Measurements from ENCODE around the gene GPR35. TPM values are rescaled to one million over a fixed set of nuclear protein-coding genes. Genes with fewer than 3 reads are reported as not detected.
A peak's percentile ranks its signal among the peaks of the same experiment; 100 is the strongest.

GPR35 gene, protein sequence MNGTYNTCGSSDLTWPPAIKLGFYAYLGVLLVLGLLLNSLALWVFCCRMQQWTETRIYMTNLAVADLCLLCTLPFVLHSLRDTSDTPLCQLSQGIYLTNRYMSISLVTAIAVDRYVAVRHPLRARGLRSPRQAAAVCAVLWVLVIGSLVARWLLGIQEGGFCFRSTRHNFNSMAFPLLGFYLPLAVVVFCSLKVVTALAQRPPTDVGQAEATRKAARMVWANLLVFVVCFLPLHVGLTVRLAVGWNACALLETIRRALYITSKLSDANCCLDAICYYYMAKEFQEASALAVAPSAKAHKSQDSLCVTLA
- polyA plus RNA-seq (ENCODE audit: insufficient read length in 4 of 4), result 1 to 10 TPM; 1.1 to 3.5 (median 2.3) TPM

DNA sequence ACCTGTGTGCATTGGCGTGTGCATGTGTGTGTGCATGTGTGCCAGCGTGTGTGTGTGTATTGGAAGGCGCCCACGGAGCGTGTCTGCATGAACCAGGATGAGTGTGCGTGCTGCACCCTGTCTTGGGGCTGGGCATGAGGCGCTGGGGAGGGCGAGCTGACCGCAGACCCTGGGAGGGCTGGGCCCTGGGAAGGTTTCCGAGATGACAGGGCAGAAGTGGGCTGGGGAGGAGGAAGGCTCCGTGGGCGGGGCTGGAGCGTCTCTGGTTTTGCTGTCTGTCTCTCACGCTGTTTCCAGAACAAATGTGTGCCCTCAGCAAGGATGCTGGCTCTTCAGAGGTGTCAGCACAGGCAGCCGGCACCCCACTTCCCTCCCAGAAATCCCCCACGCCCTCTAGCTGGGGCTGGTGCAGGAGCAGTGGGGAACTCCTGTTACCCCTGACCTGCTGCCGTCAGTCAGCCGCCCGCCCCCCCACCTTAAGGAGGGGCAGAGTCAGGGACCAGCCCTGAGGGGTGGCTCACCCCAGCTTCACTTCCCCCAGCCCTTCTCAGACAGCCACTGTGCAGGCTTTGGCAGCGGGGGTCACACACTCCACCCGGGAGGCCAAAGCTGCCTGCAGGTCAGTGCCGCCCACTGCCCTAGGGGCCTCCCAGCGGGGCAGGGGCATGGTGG is at the start of gene GPR35:
Gene GPR35 (plus strand): TSS at position 531 of the 672 bp plus-strand sequence. CDS start 4,473 bp downstream, outside the sequence.
- DNase-seq (ENCODE audit: low read depth in 4 of 4, low spot score in 2 of 4), result no peak

DNA sequence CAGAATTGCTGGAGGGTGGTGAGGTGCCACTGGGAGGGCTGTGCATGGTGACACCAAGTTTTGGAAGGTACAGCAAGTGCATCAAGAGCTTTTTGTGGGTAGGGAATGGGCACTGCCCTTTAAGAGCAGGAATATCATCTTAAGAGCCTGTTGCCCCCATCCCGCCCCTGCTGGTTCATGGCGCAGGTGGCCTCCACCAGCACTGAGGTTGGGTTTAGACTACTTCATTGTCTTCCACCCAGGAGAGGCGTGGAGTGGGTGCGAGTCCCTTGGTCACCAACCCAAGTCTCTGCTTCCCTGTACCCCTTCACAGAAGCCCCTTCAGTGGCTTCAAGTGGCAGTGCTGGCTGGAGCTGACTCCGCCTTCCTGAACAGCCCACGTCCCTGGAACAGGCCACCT is 49.2 kb upstream of the GPR35 start:
- no peak for DNase-seq (ENCODE audit: low read depth in 4 of 4, low spot score in 2 of 4)

DNA sequence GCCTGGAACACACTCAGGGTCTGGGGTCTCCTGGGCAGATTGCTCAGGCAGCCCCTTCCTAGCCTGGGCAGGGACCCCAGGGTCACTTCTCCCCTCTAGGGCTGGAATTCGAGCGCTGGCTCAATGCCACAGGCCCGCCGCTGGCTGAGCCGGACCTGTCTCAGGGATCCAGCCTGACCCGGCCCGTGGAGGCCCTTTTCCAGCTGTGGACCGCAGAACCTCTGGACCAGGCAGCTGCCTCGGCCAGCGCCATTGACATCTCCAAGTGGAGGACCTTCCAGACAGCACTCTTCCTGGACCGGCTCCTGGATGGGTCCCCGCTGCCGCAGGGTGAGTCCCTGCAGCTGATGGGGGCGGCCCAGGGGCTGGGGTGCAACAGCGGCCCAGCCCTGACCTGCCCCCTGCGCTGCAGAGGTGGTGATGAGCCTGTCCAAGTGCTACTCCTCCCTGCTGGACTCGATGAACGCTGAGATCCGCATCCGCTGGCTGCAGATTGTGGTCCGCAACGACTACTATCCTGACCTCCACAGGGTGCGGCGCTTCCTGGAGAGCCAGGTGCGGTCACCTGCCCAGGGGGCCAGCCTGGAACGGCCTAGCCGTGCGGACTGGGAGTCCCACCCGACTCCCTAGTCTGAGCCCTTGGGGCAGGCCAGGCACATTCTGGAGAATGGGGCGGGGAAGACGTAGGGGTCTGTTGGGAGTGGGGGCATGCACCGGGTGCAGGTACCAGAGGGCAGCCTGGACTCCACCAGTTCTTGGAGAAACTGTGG is 48.7 kb upstream of the GPR35 start:
- DNase-seq (ENCODE audit: low read depth in 4 of 4, low spot score in 2 of 4), result no peak

DNA sequence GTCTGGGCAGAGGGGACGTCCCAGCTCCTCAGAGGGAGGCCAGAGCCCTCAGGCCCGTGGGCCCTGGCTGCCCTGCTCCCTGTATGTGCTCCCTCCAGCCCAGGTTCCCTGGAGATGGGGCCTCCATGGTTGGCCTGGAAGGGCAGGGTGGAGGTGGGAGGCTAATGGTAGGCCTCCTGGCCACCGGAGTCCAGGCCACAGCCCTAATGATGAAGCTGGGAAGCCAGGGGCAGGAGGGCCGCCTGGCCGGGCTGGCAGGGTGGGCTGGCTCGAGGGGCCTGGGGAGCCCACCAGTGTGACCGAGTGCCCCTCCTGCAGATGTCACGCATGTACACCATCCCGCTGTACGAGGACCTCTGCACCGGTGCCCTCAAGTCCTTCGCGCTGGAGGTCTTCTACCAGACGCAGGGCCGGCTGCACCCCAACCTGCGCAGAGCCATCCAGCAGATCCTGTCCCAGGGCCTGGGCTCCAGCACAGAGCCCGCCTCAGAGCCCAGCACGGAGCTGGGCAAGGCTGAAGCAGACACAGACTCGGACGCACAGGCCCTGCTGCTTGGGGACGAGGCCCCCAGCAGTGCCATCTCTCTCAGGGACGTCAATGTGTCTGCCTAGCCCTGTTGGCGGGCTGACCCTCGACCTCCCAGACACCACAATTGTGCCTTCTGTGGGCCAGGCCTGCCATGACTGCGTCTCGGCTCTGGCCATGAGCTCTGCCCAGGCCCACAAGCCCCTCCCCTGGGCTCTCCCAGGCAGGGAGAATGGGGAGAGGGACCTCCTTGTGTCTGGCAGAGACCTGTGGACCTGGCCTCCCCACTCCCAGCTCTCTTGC is 47.8 kb upstream of the GPR35 start:
- DNase-seq (ENCODE audit: low read depth in 4 of 4, low spot score in 2 of 4), result no peak

DNA sequence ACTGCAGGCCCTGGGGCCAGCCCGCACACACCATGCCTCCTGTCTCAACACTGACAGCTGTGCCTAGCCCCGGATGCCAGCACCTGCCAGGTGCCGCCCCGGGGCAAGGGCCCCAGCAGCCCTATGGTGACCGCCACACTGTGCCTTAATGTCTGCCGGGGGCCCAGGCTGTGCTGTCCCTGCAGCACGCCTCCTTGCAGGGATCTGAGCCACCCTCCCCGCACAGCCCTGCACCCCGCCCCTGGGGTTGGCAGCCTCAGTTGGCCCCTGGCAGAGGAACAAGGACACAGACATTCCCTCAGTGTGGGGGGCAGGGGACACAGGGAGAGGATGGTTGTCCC is 47.2 kb upstream of the GPR35 start:
- no peak for DNase-seq (ENCODE audit: low read depth in 4 of 4, low spot score in 2 of 4)

DNA sequence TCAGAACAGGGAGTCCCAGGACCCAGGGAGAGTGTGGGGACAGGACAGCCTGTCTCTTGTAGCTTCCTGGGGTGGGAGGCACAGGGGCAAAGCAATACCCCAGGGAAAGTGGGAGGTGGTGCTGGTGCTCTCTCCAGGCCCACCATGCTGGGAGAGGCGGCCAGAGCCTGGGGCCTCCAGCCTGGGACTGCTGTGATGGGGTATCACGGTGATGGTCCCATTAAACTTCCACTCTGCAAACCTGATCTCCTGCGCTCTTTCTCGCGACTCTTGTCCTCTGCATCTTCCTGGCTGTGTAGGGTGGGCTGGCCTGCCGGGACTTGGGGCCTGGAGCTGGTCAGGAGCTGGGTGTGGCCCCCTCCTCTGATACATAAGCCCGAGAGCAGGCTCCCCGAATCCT is 46.8 kb upstream of the GPR35 start:
- DNase-seq (ENCODE audit: low read depth in 4 of 4, low spot score in 2 of 4), result no peak

DNA sequence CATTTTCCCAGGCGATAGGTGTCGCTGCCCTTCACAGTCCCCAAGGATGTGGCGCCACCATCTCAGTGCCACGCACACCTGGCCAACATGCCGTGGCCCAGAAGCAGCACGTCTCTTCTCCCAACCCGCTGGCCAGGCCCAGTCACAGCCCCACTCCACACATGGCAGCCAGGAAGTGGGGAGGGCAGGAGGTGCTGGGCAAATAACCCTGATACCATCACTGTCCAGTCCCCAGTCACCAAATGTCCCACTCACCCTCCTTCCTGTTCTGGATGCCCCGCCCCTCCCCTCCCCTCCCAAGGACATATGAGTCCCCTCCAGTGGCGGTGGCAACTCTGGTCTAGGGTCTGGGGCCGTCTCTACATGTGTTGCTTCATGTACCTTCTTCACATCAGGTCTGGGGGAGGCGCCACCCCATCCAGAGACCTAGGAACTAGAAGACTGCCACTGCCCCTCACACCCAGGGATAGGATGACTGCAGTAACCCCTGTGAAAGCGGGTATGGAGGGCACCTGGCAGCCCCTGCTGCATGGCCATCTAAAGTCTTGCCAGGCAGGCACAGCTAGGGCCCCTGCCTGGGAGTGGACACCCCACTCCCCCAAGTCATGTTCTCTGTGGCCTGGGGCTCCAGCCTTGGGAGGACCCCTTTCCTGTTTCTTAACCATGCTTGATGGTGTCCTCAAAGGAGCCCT is 46.1 kb upstream of the GPR35 start:
- no peak for DNase-seq (ENCODE audit: low read depth in 4 of 4, low spot score in 2 of 4)

DNA sequence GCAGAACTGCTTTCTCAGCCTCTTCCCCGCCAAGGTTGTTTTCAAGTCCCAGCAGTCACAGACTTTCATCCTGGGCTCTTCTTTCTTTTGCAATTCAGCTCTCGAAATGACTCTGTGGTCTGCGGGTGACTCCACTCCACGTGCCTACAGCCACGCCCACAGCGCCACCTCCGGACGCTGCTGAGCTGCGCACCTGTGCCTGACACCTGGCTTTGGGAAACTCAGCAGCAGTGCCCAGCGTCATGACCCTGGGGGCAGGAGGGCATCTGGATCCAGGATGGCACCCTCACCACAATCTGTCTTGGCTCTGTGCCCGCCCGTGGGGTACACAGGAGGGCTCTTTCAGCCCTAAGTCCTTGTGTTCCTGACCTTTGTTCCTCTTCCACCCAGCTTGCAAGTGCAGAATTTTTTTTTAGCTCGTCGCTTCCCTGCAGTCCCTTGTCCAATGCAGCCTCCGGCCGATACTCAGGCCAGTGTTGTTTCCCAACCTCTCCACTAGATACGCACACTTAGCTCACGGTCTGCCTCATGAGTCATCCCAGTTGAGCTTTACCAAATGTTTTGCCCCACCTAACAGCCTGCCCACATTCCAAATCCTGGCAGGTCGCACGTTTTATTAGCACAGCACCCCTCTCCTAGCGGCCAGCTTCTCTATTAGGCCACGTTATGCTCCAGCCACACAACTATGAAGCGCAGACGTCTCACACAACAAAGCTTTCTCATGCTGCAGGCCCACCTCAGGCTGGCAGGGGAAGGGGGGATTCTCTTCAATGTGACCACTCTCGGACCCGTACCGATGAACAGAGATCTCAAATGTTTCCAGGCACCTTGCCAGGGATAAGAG is 45.3 kb upstream of the GPR35 start:
- DNase-seq (ENCODE audit: low read depth in 4 of 4, low spot score in 2 of 4), result no peak

DNA sequence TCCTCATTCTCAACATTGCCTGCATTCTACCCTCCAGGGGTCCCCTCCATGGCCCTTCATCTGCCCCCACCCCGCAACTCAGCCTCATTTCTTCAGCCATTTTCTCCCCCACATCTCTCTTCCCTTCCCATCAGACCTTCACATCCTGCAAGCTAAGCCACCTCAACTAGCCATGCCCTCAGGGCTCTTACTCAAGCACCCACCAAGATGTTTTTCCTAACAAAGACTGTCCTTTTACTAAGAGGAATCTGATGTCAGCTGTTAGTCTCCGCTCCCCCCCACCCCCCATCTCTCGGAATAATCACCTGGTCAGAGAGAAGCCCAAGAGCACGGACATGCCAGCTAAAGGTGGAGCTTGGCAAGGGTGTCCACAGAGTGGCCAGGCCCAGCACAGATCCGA is 43.5 kb upstream of the GPR35 start:
- DNase-seq (ENCODE audit: low read depth in 4 of 4, low spot score in 2 of 4), result no peak

DNA sequence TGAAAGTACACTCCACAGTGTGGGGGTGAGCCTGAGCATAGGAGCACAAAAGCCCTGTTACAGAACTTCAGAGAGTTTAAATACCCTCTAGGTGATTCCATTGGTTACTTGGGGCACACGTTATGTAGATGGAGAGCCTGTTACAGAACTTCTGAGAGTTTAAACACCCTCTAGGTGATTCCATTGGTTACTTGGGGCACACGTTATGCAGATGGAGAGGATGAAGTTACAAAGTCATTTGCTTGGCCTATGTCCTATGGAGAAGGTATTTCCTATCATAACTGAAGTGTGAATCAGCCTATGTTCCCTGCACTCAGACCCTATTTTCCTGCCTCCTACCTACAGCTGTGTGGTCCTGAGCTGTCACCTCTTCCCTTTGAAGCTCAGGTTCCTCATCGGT is 42.5 kb upstream of the GPR35 start:
- no peak for DNase-seq (ENCODE audit: low read depth in 4 of 4, low spot score in 2 of 4)

DNA sequence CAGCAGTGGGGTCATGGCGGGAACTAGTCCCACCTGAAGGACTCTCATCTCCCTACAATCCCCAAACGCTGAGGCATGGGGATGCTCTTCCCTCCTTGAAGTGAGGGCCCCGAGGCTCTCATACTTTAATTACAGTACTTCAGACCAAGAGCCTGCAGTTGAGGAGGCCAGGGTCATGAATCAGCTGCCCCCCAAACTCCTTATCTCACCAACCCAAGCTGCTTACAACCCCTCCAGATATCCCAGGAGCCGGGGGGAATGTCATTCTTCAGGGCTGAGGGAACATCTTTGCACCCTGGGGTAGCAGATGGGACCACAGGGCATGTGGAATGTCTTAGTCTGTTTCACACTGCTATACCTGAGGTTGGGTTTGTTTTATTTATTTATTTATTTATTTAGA is 41.5 kb upstream of the GPR35 start:
- DNase-seq (ENCODE audit: low read depth in 4 of 4, low spot score in 2 of 4), result no peak

DNA sequence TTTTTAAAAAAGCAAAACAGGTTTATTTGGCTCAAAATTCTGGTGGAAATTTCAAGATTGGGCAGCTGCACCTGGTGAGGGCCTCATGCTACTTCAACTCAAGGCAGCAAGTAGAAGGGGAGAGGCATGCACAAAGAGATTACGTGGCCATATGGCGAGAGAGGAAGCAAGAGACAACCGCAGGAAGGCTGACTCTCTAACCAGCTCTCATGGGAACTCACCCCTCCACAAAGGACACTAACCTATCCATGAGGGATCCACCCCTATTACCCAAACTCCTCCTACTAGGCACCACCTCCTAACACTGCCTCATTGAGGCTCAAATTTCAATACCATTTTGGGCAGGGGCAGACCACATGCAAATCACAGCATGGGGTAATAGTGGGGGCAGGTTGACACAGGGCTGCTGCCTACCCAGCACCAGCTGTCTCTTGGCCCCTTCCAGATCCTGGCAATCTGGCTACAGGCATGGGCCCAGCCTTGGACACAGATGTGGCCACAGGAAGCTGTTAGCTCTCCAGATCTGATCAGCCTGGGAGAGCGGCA is 40.7 kb upstream of the GPR35 start:
- DNase-seq (ENCODE audit: low read depth in 4 of 4, low spot score in 2 of 4), result no peak

DNA sequence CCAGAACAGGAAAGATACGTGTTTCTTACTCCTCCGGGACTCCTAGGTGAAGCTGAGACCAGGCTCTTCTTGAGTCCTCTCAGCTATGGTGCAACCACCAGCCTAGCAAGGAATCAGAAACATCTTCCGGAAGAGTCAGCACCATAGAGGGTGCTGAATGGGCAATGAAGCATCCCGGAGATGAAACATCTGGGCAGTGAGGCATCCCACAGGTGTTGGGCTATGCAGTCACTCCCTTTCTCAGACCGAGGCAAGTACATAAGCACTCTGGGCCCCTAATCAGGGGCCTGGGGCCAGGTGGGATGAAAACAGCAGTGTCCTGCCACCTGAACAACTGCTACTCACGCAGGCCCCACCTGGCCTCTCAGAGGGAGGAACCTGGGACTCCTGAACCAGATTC is 40.2 kb upstream of the GPR35 start:
- DNase-seq (ENCODE audit: low read depth in 4 of 4, low spot score in 2 of 4), result no peak

DNA sequence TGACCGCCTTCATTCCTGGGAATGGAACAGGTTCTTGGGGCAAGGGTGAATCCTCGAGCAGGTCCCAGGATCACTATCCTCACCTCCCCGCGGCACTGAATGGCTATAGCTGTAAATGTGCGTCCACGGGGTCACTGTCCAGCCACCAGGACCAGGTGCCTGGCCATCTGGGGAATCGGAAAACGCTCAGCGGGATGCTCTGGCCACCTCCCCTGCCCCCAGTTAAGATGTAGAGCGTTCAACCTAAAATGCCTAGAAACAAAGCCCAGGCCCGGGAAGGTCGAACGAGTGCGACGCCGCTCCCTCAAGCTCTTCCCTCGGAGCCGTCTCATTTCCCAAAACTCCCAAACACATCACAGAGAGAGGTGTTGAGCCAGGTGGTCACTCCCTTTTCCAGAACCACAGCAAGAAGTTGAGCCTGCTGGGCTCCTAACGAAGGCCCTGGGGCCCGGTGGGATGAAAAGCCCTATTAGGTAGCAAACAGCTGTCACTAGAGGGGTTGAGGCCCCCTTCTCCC is 39.5 kb upstream of the GPR35 start:
- no peak for DNase-seq (ENCODE audit: low read depth in 4 of 4, low spot score in 2 of 4)

DNA sequence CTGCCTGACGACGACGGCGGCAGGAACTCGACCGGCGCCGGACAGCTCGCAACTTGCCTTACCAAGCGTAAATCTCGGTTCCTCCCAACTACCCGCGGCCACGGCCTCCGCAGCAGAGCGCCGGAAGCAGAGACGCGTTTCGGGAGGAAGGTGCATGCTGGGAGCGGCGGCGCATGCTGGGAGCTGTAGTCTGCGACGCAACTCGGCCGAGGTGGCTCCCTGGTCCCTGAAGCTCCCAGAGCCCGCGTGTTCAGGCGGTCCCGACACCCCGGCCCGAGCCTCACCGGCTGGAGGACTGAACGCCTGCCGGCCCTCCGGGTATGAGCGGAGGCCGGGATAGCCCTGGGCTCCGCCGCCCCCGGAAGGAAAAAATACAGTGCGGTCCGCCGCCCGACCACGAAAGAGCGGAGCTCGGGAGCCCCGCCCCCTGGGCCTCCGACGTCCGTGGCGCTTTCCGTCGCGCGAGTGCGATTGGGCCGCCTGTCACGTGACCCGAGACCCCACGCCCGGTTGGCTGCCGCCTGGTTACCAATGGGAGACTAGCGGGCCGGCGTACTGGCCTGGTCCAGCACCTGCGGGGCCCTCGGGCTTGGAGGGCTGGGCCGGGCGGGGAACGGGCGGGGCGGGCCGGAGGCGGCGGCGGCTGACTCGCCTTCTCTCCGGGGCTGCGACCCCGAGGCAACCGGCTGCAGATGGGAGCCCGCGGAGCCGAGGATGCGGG is 38.9 kb upstream of the GPR35 start, which contains the start of gene CAPN10:
Gene CAPN10 (plus strand): TSS at position 537 of the 721 bp plus-strand sequence. CDS start 178 bp downstream, at position 715.
- peak; percentile 86 to 94 (median 92) for DNase-seq (ENCODE audit: low read depth in 4 of 4, low spot score in 2 of 4)

DNA sequence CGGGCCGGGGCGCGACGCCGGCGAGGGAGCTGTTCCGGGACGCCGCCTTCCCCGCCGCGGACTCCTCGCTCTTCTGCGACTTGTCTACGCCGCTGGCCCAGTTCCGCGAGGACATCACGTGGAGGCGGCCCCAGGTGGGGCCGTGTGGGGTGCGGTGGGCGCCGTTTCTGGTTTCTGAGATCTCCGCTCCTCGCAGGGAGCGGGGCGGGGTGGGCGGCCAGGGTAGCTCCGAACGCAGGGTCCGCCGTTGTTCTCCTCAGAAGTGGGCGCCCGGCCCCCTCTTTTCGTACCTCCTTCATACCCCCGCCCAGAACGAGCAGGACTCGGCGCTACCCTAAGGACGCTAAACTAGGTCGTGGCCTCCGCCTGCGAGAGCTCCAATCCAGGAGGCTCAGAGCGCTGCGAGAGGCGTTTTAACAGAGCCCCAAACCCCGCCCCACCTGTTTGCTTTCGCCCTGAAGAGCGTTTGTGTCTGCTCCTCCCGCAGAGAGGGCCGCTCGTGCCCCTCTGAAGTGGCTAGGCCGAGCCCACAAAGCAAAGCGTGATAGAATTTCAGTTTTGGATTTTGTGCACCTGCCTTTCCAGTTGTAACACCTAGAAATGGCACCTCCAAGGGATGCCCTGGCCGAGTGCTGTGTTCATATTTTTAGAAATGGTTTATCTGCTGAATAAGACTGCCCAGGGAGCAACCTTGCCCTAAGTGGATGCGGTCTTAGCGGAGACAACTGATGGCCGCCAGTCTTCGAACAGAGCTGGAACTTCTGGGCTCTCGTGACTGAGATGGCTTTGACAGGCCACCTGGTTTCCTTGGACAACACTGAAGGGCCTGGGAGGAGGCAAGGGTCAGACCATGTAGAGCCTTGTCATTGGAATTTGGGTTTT is 38.1 kb upstream of the GPR35 start:
- DNase-seq (ENCODE audit: low read depth in 4 of 4, low spot score in 2 of 4), result no peak

Measured in left renal cortex interstitium (tissue), 4 donors.